Measurements from ENCODE around the gene RDH13. TPM values are rescaled to one million over a fixed set of nuclear protein-coding genes. Genes with fewer than 3 reads are reported as not detected.

RDH13 gene
- total and polyA plus RNA-seq, 10 donors = 4.6 to 31.5 (median 17.2) TPM

DNA sequence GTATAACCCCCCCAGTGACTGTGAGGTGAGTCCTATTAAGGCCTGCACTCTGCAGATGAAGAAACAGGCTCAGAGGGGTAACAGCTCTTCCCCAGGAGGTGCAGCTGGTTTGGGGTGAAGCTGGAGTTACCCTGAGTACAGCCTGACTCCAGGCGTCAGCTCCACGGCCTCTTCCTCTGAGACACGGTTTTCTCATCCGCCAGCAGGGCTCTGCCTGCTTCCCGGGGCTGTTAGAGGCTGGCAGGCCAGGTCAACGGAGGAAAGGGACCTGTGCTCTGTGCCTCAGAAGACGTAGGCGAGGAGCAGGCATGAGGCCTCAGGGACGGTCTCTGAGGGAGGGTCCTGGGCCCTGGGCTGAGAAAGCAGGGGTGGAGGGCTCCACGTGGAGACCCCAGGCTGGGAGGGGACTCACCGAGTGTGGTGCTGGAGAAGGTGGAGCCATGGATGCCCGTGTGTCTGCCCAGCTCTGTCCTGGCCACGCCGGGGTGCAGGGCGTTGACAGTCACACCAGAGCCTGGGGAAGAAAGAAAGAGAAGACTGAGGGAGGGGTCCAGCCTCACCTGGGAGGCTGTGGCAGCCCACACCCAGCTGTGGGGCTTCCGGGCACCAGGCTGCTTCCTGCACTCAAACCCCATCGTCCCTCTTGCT, 15.8 kb downstream of the RDH13 start:
- no peak overlapping the region for H3K4me3 ChIP-seq
- WGBS, 5 donors = 73 to 96% (median 92%) methylated on average over 7 to 17 of the region's 17 CpGs
- no peak for DNase-seq
- TF ChIP-seq, protein P1, sequence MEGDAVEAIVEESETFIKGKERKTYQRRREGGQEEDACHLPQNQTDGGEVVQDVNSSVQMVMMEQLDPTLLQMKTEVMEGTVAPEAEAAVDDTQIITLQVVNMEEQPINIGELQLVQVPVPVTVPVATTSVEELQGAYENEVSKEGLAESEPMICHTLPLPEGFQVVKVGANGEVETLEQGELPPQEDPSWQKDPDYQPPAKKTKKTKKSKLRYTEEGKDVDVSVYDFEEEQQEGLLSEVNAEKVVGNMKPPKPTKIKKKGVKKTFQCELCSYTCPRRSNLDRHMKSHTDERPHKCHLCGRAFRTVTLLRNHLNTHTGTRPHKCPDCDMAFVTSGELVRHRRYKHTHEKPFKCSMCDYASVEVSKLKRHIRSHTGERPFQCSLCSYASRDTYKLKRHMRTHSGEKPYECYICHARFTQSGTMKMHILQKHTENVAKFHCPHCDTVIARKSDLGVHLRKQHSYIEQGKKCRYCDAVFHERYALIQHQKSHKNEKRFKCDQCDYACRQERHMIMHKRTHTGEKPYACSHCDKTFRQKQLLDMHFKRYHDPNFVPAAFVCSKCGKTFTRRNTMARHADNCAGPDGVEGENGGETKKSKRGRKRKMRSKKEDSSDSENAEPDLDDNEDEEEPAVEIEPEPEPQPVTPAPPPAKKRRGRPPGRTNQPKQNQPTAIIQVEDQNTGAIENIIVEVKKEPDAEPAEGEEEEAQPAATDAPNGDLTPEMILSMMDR (IDR thresholded peaks at IDR 0.05 in 8 of 11, conservative IDR thresholded peaks at IDR 0.05 in 3 of 11) = no peak
- TF ChIP-seq POLR2A (IDR thresholded peaks at IDR 0.05) = no peak
- TF ChIP-seq POLR2AphosphoS5 (IDR thresholded peaks at IDR 0.05) = peak in 1 of 3 donors; percentile 34
- no peaks in the 10 kb centered on the region for H3K9me3 ChIP-seq
- no peaks in the 10 kb centered on the region for H3K27me3 ChIP-seq (replicated peaks in 1 of 7)
- peaks cover 3 to 100% (median 73%) of the 10 kb centered on the region in 6 donors for H3K36me3 ChIP-seq
- intact Hi-C loops (cut with DNase I; ENCODE audit: low total_unique reads) = no loop called here
- H3K4me1 ChIP-seq = peaks cover 0 to 11% (median 6%) of the 10 kb centered on the region in 6 donors
- H3K27ac ChIP-seq = no peak overlapping the region

DNA sequence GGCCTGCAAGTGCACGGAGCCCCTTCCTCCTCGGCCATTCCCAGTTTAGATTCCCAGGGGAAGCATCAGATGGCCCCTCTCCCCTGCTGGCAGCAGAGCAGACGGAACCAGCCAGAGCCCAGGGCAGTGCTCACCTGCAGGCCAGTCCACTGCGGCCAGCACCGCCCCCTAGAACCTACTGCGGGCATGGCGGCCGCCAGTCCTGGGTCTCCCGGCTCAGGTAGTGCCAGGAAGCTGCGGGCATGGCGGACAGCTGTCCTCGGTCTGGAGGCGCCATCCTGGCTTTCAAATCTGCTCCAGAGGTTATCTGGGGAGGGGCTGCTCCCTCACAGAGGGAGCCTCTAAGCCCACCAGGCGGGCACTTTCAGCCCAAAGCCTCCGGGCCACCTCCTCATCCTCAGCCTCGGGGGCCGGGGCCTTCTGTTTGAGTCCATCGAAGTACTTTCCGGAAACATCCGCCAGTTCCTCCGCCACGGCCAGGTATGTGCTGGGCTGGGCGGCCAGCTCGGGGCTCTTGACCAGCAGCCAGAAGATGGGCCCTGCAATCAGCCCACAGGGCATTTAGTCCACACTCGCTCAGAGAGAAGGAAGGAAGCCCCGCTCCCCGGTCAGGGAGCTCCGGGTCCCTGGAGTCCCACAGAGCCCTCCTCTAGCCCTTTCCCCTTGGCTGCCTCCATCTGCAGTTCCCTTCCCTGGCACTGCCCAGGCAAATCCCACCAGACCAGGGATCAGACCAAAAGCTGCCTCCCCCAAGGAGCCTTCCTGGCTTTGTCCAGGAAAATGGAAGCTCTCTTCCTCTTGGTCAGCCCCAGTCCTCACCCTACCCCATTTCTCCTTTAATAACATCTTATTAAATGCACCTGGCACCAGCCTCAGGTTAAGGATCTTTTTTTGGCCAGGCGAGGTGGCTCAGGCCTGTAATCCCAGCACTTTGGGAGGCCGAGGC, 17.9 kb downstream of the RDH13 start:
- Histone ChIP-seq H3K27me3 (replicated peaks in 1 of 7) (no peaks in the 10 kb centered on the region), H3K4me3 (no peak overlapping the region), H3K27ac (no peak overlapping the region), H3K36me3 (peaks cover 3 to 80% (median 59%) of the 10 kb centered on the region in 6 donors), H3K9me3 (no peaks in the 10 kb centered on the region), H3K4me1 (peaks cover 3 to 29% (median 22%) of the 10 kb centered on the region in 6 donors)
- TF ChIP-seq POLR2A (IDR thresholded peaks at IDR 0.05) (no peak), POLR2AphosphoS5 (IDR thresholded peaks at IDR 0.05) (peak in 1 of 3 donors; percentile 59)
- DNase-seq = no peak
- intact Hi-C loops (cut with DNase I; ENCODE audit: low total_unique reads) = no loop called here
- WGBS, 5 donors = 93 to 97% (median 96%) methylated on average over 15 to 30 of the region's 30 CpGs

DNA sequence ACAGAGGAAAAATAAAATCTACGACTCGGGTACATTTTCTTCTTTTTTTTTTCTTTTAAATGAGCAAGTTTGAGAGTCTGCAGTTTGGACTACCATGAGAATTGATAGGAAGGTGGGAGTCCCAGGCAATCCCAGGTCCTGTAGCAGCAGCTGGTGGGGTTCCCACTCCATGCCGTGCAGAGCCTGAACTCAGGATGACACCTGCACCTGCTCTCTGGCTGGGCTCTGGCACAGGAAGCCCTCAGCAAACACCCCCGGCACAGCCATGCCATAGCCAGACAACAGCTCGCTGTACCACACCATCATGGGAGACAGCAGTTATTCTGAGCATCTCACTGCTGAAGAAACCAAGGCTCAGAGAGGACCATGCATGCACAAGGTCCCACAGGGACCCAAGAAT, 18.7 kb downstream of the RDH13 start:
- no peak overlapping the region for H3K4me3 ChIP-seq
- H3K4me1 ChIP-seq = peaks cover 3 to 29% (median 22%) of the 10 kb centered on the region in 6 donors
- H3K9me3 ChIP-seq = no peaks in the 10 kb centered on the region
- no peak overlapping the region for H3K27ac ChIP-seq
- 87 to 96% (median 89%) methylated on average over 4 to 5 of the region's 5 CpGs for WGBS, 5 donors
- no peak for DNase-seq
- no peaks in the 10 kb centered on the region for H3K27me3 ChIP-seq (replicated peaks in 1 of 7)
- peaks cover 3 to 72% (median 57%) of the 10 kb centered on the region in 6 donors for H3K36me3 ChIP-seq
- TF ChIP-seq POLR2A (IDR thresholded peaks at IDR 0.05) = no peak
- TF ChIP-seq, protein P1 (IDR thresholded peaks at IDR 0.05 in 8 of 11, conservative IDR thresholded peaks at IDR 0.05 in 3 of 11) = no peak
- TF ChIP-seq POLR2AphosphoS5 (IDR thresholded peaks at IDR 0.05) = no peak
- intact Hi-C loops (cut with DNase I; ENCODE audit: low total_unique reads) = no loop called here

DNA sequence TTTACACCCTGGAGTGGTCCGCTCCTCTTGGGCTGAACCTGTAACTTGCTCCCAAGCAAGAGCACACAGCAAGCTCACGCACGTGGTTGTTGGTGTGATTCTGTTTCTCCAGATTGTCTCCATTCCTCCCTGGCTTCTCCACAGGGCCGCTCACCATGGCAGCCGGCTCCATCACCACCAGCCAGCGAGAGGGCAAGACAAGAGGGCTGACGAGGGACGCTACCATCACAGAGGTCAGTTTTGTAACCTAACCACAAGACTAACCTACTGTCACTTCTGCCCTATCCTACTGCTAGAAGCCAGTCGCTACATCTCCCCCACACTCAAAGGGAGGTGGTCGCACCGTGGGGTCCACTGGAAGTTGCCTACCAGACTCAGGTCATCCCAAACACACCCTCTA, 20.3 kb downstream of the RDH13 start:
- Histone ChIP-seq H3K4me1 (peaks cover 3 to 37% (median 22%) of the 10 kb centered on the region in 6 donors), H3K9me3 (no peaks in the 10 kb centered on the region), H3K4me3 (no peak overlapping the region), H3K36me3 (peaks cover 3 to 56% (median 41%) of the 10 kb centered on the region in 6 donors), H3K27me3 (replicated peaks in 1 of 7) (no peaks in the 10 kb centered on the region), H3K27ac (peak overlapping the region in 5 of 8 donors; percentile 22 to 65 (median 62))
- no peak for DNase-seq
- TF ChIP-seq POLR2A (IDR thresholded peaks at IDR 0.05) (no peak), POLR2AphosphoS5 (IDR thresholded peaks at IDR 0.05) (peak in 1 of 3 donors; percentile 22)
- intact Hi-C loops (cut with DNase I; ENCODE audit: low total_unique reads) = no loop called here
- 61 to 85% (median 74%) methylated on average over 11 of the region's 11 CpGs for WGBS, 5 donors
